Measurements from ENCODE around the gene ANTXR1. TPM values are rescaled to one million over a fixed set of nuclear protein-coding genes. Genes with fewer than 3 reads are reported as not detected.
"Not testable (repeated sequence)": the region's sequence is repeated elsewhere in the genome, so short reads cannot be mapped to it uniquely, and the experiment has no call there.

ANTXR1 gene
- total RNA-seq, 2 donors from 2014 or later, result not detected

GRCh38 chr2:69243652-69244051, 230.7 kb downstream of the ANTXR1 start:
- no peak overlapping the region for H3K27ac Mint-ChIP-seq
- no peak for DNase-seq
- H3K4me1 Mint-ChIP-seq, result no peaks in the 10 kb centered on the region
- ATAC-seq, result no peak
- no peaks in the 10 kb centered on the region for H3K36me3 Mint-ChIP-seq (ENCODE audit: low read depth)
- H3K4me3 Mint-ChIP-seq, result no peak overlapping the region
- H3K27me3 Mint-ChIP-seq, result peaks cover 52% of the 10 kb centered on the region
- no peaks in the 10 kb centered on the region for H3K9me3 ChIP-seq (ENCODE audit: control insufficient read depth, low read length, poor library complexity, severe bottlenecking)

DNA sequence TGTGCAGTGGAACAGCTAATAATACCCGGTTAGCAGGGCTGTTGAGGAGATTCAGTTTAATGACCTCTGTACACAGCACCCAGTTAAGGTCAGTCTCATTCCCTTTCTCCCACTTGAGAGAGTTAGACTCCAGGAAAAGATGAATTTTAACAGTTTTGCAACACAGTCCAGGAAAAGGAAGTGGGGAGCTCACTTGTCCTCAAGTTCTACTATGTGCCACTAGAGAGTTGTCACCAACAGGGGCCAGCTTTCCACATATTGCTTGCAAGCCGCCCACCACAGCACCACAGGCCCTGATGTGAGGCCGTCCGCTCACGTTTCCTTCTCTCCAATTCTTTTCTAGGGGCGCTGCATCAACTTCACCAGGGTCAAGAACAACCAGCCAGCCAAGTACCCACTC, 231.9 kb downstream of the ANTXR1 start:
- H3K36me3 Mint-ChIP-seq (ENCODE audit: low read depth), result no peaks in the 10 kb centered on the region
- no peaks in the 10 kb centered on the region for H3K9me3 ChIP-seq (ENCODE audit: control insufficient read depth, low read length, poor library complexity, severe bottlenecking)

GRCh38 chr2:69247583-69247982, 234.6 kb downstream of the ANTXR1 start:
- Mint-ChIP-seq H3K4me3 (no peak overlapping the region), H3K4me1 (no peaks in the 10 kb centered on the region), H3K27ac (no peak overlapping the region), H3K36me3 (ENCODE audit: low read depth) (no peaks in the 10 kb centered on the region), H3K27me3 (peaks cover 61% of the 10 kb centered on the region)
- DNase-seq (no peak), ATAC-seq (no peak)
- no peaks in the 10 kb centered on the region for H3K9me3 ChIP-seq (ENCODE audit: control insufficient read depth, low read length, poor library complexity, severe bottlenecking)

More for the DNA sequence above, 231.9 kb downstream of the ANTXR1 start:
- DNase-seq, result no peak
- Mint-ChIP-seq H3K4me1 (no peaks in the 10 kb centered on the region), H3K27ac (no peak overlapping the region), H3K27me3 (peaks cover 52% of the 10 kb centered on the region), H3K4me3 (no peak overlapping the region)
- no peak for ATAC-seq

GRCh38 chr2:69248232-69248631, 235.3 kb downstream of the ANTXR1 start:
- no peaks in the 10 kb centered on the region for H3K9me3 ChIP-seq (ENCODE audit: control insufficient read depth, low read length, poor library complexity, severe bottlenecking)
- Mint-ChIP-seq H3K4me3 (no peak overlapping the region), H3K27me3 (peaks cover 61% of the 10 kb centered on the region), H3K36me3 (ENCODE audit: low read depth) (no peaks in the 10 kb centered on the region), H3K4me1 (no peaks in the 10 kb centered on the region), H3K27ac (no peak overlapping the region)
- DNase-seq, result no peak
- ATAC-seq, result no peak

DNA sequence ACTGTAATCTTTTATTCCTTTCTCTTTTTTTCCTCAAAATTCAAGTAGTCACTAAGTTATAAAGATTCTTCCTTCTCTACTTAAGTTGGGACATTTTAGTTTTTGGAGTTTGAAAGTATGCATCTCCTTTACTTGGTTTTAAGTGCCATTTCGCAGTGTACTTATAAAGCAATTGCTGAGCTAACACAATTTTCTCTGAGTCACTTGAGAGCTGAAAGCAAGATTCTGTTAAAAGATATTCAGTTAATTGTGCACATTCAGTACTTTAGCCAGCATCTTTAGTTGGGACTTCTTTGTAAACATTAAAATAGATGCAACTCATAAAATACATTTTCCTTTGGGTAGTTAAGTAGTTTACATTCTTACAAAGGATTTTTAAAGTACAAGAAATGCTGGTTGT, 238.0 kb downstream of the ANTXR1 start:
- no peak for DNase-seq
- no peaks in the 10 kb centered on the region for H3K9me3 ChIP-seq (ENCODE audit: control insufficient read depth, low read length, poor library complexity, severe bottlenecking)
- peaks cover 2% of the 10 kb centered on the region for H3K36me3 Mint-ChIP-seq (ENCODE audit: low read depth)
- peaks cover 58% of the 10 kb centered on the region for H3K27me3 Mint-ChIP-seq
- H3K27ac Mint-ChIP-seq, result no peak overlapping the region
- H3K4me3 Mint-ChIP-seq, result no peak overlapping the region
- ATAC-seq, result no peak
- H3K4me1 Mint-ChIP-seq, result no peaks in the 10 kb centered on the region

GRCh38 chr2:69251943-69252342, 239.0 kb downstream of the ANTXR1 start:
- no peak for ATAC-seq
- Mint-ChIP-seq H3K4me3 (no peak overlapping the region), H3K27ac (no peak overlapping the region), H3K4me1 (no peaks in the 10 kb centered on the region), H3K36me3 (ENCODE audit: low read depth) (peaks cover 2% of the 10 kb centered on the region), H3K27me3 (peaks cover 58% of the 10 kb centered on the region)
- no peak for DNase-seq
- no peaks in the 10 kb centered on the region for H3K9me3 ChIP-seq (ENCODE audit: control insufficient read depth, low read length, poor library complexity, severe bottlenecking)

DNA sequence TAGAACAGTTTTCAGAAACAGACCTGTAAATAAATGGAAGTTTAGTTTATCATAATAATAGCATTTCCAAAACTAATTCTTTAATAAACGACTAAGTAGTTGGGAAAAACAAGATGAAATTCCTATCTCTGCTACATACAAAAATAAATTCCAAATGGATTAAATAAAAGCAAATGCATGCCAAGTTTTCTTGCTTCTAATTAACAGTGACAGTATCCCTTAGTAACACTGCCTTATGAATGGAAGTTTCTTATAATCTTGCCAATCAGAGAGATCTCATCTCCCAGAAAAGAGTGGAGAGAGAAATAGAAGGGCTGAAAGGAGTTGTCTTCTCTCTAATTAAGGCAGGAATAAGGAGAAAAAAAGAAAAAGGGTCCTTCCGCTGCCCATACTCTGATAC, 240.1 kb downstream of the ANTXR1 start:
- no peak overlapping the region for H3K27ac Mint-ChIP-seq
- no peaks in the 10 kb centered on the region for H3K9me3 ChIP-seq (ENCODE audit: control insufficient read depth, low read length, poor library complexity, severe bottlenecking)
- no peaks in the 10 kb centered on the region for H3K4me1 Mint-ChIP-seq
- H3K36me3 Mint-ChIP-seq (ENCODE audit: low read depth), result peaks cover 2% of the 10 kb centered on the region
- H3K27me3 Mint-ChIP-seq, result peaks cover 46% of the 10 kb centered on the region
- DNase-seq (no peak), ATAC-seq (no peak)
- H3K4me3 Mint-ChIP-seq, result no peak overlapping the region

- no peak for ATAC-seq
- H3K36me3 Mint-ChIP-seq (ENCODE audit: low read depth), result peaks cover 2% of the 10 kb centered on the region
- H3K4me1 Mint-ChIP-seq, result no peaks in the 10 kb centered on the region
- H3K27ac Mint-ChIP-seq, result no peak overlapping the region
- peaks cover 40% of the 10 kb centered on the region for H3K27me3 Mint-ChIP-seq
- H3K4me3 Mint-ChIP-seq, result no peak overlapping the region
- DNase-seq, result no peak
- H3K9me3 ChIP-seq (ENCODE audit: control insufficient read depth, low read length, poor library complexity, severe bottlenecking), result peaks cover 4% of the 10 kb centered on the region
These were observed 240.8 kb downstream of the ANTXR1 start for GRCh38 chr2:69253611-69254301.

DNA sequence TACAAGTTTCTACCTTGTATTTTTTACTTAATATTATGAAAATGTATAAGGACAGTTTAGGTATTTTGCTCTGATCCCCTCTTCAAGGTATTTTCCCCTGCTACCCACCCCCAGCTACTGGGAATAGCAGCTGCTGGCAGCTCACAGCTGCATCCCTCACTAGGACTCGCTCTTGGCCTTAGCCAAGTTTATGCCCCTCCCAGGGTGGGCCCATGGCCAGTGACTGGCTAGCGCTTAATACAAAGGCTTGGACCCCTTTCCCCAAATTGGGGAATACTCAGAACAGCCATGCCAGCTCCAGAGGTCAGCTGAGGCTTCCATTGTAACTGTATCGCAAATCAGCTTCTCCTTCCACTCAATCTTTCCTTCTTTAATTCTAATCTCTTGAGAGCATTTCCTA, 242.8 kb downstream of the ANTXR1 start:
- H3K9me3 ChIP-seq (ENCODE audit: control insufficient read depth, low read length, poor library complexity, severe bottlenecking), result peaks cover 6% of the 10 kb centered on the region
- DNase-seq (no peak), ATAC-seq (no peak)
- Mint-ChIP-seq H3K27ac (no peak overlapping the region), H3K4me3 (no peak overlapping the region), H3K36me3 (ENCODE audit: low read depth) (peaks cover 2% of the 10 kb centered on the region), H3K27me3 (peaks cover 37% of the 10 kb centered on the region), H3K4me1 (no peaks in the 10 kb centered on the region)

DNA sequence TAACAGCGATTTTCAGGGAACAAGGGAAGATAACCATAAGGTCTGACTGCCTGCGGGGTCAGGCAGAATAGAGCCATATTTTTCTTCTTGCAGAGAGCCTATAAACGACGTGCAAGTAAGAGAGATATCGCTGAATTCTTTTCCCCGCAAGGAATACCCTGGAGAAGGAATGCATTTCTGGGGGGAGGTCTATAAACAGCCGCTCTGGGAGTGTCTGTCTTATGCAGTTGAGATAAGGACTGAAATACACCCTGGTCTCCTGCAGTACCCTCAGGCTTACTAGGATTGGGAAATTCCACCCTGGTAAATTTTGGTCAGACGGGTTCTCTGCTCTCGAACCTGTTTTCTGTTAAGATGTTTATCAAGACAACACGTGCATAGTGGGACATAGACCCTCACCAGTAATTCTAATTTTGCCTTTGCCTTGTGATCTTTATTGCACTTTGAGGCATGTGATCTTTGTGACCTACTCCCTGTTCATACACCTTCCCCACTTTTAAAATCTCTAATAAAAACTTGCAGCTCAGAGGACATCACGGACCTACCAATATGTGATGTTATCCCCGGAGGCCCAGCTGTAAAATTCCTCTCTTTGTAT, 247.1 kb downstream of the ANTXR1 start:
- not testable (repeated sequence) for H3K36me3 Mint-ChIP-seq (ENCODE audit: low read depth); DNase-seq; ATAC-seq; H3K27ac Mint-ChIP-seq; H3K4me3 Mint-ChIP-seq; H3K4me1 Mint-ChIP-seq; H3K9me3 ChIP-seq (ENCODE audit: control insufficient read depth, low read length, poor library complexity, severe bottlenecking)
- peaks cover 31% of the 10 kb centered on the region for H3K27me3 Mint-ChIP-seq

GRCh38 chr2:69260666-69261065, 247.7 kb downstream of the ANTXR1 start:
- no peak for DNase-seq
- no peaks in the 10 kb centered on the region for H3K4me1 Mint-ChIP-seq
- no peaks in the 10 kb centered on the region for H3K36me3 Mint-ChIP-seq (ENCODE audit: low read depth)
- peaks cover 36% of the 10 kb centered on the region for H3K27me3 Mint-ChIP-seq
- H3K27ac Mint-ChIP-seq, result no peak overlapping the region
- ATAC-seq, result no peak
- H3K9me3 ChIP-seq (ENCODE audit: control insufficient read depth, low read length, poor library complexity, severe bottlenecking), result peaks cover 10% of the 10 kb centered on the region
- no peak overlapping the region for H3K4me3 Mint-ChIP-seq

- Mint-ChIP-seq H3K4me3 (no peak overlapping the region), H3K36me3 (ENCODE audit: low read depth) (peaks cover 3% of the 10 kb centered on the region), H3K27ac (no peak overlapping the region), H3K27me3 (peaks cover 61% of the 10 kb centered on the region), H3K4me1 (no peaks in the 10 kb centered on the region)
- H3K9me3 ChIP-seq (ENCODE audit: control insufficient read depth, low read length, poor library complexity, severe bottlenecking), result no peaks in the 10 kb centered on the region
- no peak for ATAC-seq
- DNase-seq, result no peak
These were observed 256.4 kb downstream of the ANTXR1 start for GRCh38 chr2:69269330-69269729.

DNA sequence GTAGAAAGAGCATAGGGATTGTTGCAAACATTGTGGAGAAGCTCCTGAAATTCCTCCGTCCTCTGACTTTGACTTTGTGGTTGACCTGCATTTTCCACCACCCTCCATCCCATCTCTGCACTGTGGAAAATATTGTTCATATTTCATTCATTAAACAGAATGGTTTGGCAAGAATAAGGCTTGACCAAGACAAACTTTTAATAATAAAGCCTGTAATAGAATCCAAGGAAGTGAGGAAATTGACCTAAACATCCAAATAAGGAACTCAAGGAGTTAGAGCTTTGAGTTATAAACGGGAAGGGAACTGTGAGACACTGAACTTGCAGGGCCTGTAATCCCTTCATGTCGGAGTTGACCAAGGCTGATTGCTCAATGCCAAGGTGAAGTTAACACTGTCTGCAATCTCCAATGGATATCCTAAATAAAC, 258.9 kb downstream of the ANTXR1 start:
- DNase-seq, result no peak
- H3K27ac Mint-ChIP-seq, result no peak overlapping the region
- H3K4me3 Mint-ChIP-seq, result no peak overlapping the region
- peaks cover 5% of the 10 kb centered on the region for H3K36me3 Mint-ChIP-seq (ENCODE audit: low read depth)
- no peaks in the 10 kb centered on the region for H3K9me3 ChIP-seq (ENCODE audit: control insufficient read depth, low read length, poor library complexity, severe bottlenecking)
- peaks cover 69% of the 10 kb centered on the region for H3K27me3 Mint-ChIP-seq
- no peaks in the 10 kb centered on the region for H3K4me1 Mint-ChIP-seq
- no peak for ATAC-seq

Measured in T-helper 17 cell (primary cell).